ENCODE measurements around the gene UGDH. TPM values are rescaled to one million over a fixed set of nuclear protein-coding genes. Genes with fewer than 3 reads are reported as not detected.

Gene UGDH
- total RNA-seq, 1 experiment from 2014 or later = 104 TPM

DNA sequence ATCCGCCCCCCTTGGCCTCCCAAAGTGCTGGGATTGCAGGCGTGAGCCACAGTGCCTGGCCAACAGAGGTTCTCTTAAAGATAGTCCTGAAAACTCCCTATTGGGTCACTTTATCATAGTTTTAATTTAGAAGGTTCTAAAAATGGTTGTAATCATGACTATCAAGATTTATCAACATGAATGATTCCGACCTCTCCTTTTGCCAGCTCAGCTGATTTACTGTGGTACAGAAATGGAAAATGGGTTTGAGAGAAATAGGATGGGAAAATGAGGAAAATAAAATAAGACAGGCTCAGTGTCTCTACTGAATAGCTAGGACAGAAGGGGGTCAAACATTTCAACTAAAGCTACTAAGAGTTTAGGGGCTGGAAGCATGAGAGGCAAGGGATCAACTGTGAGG is 28.2 kb upstream of the UGDH start:
- H3K36me3 Mint-ChIP-seq (ENCODE audit: insufficient read depth in 1 of 3, low read depth in 3 of 3) = peaks cover 4 to 15% (median 4%) of the 10 kb centered on the region in 3 experiments; a peak in 5 of 7 replicates
- H3K56ac ChIP-seq (ENCODE audit: insufficient read length, low read depth, low read length) = no peak overlapping the region
- H3K27ac ChIP-seq (ENCODE audit: insufficient read length, low read depth, low read length) = no peak overlapping the region
- H3T11ph ChIP-seq (ENCODE audit: low read length) = no peak overlapping the region
- H2BK20ac ChIP-seq (ENCODE audit: low read depth, low read length, poor library complexity, severe bottlenecking) = no peak overlapping the region
- TF ChIP-seq, protein P1, sequence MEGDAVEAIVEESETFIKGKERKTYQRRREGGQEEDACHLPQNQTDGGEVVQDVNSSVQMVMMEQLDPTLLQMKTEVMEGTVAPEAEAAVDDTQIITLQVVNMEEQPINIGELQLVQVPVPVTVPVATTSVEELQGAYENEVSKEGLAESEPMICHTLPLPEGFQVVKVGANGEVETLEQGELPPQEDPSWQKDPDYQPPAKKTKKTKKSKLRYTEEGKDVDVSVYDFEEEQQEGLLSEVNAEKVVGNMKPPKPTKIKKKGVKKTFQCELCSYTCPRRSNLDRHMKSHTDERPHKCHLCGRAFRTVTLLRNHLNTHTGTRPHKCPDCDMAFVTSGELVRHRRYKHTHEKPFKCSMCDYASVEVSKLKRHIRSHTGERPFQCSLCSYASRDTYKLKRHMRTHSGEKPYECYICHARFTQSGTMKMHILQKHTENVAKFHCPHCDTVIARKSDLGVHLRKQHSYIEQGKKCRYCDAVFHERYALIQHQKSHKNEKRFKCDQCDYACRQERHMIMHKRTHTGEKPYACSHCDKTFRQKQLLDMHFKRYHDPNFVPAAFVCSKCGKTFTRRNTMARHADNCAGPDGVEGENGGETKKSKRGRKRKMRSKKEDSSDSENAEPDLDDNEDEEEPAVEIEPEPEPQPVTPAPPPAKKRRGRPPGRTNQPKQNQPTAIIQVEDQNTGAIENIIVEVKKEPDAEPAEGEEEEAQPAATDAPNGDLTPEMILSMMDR (conservative IDR thresholded peaks at IDR 0.05) = no peak
- H3K27ac Mint-ChIP-seq = peak overlapping the region in 2 of 3 experiments; percentile 41 to 73; a peak in 4 of 7 replicates
- no peaks in the 10 kb centered on the region for H4K20me1 ChIP-seq (ENCODE audit: control insufficient read depth, insufficient read depth, insufficient read length)
- no peak overlapping the region for H3K9ac ChIP-seq (ENCODE audit: extremely low read depth, insufficient read length, low read length)
- no peak overlapping the region for H3K4me3 Mint-ChIP-seq
- no peaks in the 10 kb centered on the region for H3K27me3 ChIP-seq (ENCODE audit: insufficient read depth, low read length)
- H2BK120ac ChIP-seq (ENCODE audit: low read depth, low read length, poor library complexity, severe bottlenecking) = no peak overlapping the region
- no peak overlapping the region for H2AK5ac ChIP-seq (ENCODE audit: insufficient read length, low read length)
- H3K4ac ChIP-seq (ENCODE audit: low read depth, low read length) = no peak overlapping the region
- no peak overlapping the region for H2BK5ac ChIP-seq (ENCODE audit: insufficient read length, low read length)
- no peaks in the 10 kb centered on the region for H3K9me3 ChIP-seq (ENCODE audit: control insufficient read depth, low read depth, low read length)
- no peak overlapping the region for H3K14ac ChIP-seq (ENCODE audit: insufficient read depth, low read length)
- no peak overlapping the region for H2BK15ac ChIP-seq (ENCODE audit: low read depth, low read length)
- no peak overlapping the region for H4K5ac ChIP-seq (ENCODE audit: insufficient read length, low read depth, low read length)
- no CpG with 5 or more reads among the region's 3 CpGs for WGBS (ENCODE audit: extremely low coverage, insufficient read length, low lambda C conversion rate)
- peaks cover 5 to 13% of the 10 kb centered on the region in 2 experiments for H3K4me1 Mint-ChIP-seq
- no peaks in the 10 kb centered on the region for H3K79me1 ChIP-seq (ENCODE audit: insufficient read depth, low read depth, low read length, poor library complexity, severe bottlenecking)
- H3K27me3 Mint-ChIP-seq (ENCODE audit: low read depth) = no peaks in the 10 kb centered on the region
- no peak for DNase-seq
- no peaks in the 10 kb centered on the region for H3K9me3 Mint-ChIP-seq
- H2BK12ac ChIP-seq (ENCODE audit: insufficient read length, low read depth, low read length) = no peak overlapping the region
- no peak overlapping the region for H2AFZ ChIP-seq (ENCODE audit: low read length)
- no peaks in the 10 kb centered on the region for H3K79me2 ChIP-seq (ENCODE audit: insufficient read depth, low read length)
- no peak overlapping the region for H3K4me2 ChIP-seq (ENCODE audit: insufficient read depth, insufficient read length, low read length)
- H3K4me1 ChIP-seq (ENCODE audit: insufficient read depth, low read length) = no peaks in the 10 kb centered on the region
- no peak overlapping the region for H3K23ac ChIP-seq (ENCODE audit: insufficient read length, low read depth, low read length)
- H3K18ac ChIP-seq (ENCODE audit: insufficient read length, low read depth, low read length) = no peak overlapping the region
- H4K91ac ChIP-seq (ENCODE audit: insufficient read length, low read depth, low read length) = no peak overlapping the region
- no peaks in the 10 kb centered on the region for H3K23me2 ChIP-seq (ENCODE audit: insufficient read length, low read depth, low read length, poor library complexity, severe bottlenecking)
- H4K8ac ChIP-seq (replicated peaks; ENCODE audit: insufficient read length, low read depth, low read length) = no peak overlapping the region
